ENCODE data around the gene RNASE11.
"Not testable (repeated sequence)": the region's sequence is repeated elsewhere in the genome, so short reads cannot be mapped to it uniquely, and the experiment has no call there.

RNASE11 gene

DNA sequence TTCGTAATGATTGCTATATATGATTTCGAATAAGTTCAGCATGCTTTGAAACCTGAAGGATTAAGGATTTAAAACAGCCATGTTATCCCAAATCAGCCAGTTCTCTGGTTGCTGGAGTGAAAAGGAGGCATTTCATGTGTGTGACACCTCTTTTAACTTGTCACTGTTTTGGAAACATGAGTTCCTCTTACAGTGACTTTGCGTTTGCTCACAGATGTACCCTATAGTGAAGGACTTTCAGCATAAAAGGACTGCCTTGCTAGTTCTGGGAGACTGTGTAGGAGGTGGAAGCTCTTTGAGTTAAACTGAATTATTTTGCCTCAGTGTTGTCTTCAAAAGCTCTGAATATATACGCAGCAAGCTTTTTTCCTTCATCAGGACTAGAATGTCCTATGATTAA, 7.6 kb downstream of the RNASE11 start:
- DNase-seq (ENCODE audit: low spot score) = no peak

DNA sequence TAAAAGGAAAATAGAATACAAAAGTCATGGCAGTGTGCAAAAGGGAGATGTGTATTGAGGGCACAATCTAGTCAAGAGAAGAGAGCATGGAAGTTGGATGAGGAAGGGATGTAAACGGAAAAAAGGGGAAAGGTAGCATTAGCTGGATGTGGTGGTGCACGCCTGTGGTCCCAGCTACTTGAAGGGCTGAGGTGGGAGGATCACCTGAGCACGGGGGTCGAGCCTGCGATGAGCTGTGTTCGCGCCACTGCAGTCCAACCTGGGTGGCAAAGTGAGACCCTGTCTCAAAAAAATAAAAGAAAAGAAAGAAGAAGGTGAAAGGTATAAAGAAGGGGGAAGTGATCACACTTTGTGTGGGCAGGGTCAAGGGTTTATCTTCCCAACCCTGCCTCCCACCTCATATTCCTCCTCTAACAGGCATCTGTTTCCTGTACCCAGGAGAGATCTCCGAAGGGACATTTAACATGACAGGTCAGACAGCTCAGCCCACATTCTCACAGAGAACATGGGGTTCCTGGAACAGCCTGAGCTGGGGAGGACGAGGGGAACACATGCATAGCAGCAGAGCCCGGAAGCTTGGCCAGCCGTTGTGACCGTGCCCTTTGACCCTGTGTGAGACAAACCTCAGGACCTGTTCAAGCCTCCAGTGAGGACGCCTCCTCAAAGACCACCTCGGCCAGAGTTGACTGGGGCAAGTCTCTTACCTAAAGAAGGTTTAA, 8.9 kb downstream of the RNASE11 start:
- no peak for DNase-seq (ENCODE audit: low spot score)

DNA sequence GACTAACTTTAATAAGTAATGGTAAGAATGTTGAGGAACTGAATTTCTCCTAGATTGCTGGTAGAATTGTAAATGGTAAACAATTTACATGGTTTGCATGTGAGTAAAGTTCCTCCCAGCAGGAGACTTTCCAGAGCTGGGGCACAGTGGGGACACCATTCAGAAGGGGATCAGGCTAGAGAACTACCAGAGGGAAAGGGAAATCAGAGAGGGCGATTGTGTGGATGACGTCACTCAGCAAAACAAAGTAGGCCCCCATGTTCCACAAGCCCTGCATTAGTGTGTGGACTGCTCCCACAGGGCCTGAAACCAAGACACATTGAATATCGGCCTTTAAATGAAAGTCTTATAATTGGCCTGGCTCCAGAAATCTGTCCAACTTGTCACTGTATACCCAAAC, 9.5 kb downstream of the RNASE11 start:
- no peak for DNase-seq (ENCODE audit: low spot score)

DNA sequence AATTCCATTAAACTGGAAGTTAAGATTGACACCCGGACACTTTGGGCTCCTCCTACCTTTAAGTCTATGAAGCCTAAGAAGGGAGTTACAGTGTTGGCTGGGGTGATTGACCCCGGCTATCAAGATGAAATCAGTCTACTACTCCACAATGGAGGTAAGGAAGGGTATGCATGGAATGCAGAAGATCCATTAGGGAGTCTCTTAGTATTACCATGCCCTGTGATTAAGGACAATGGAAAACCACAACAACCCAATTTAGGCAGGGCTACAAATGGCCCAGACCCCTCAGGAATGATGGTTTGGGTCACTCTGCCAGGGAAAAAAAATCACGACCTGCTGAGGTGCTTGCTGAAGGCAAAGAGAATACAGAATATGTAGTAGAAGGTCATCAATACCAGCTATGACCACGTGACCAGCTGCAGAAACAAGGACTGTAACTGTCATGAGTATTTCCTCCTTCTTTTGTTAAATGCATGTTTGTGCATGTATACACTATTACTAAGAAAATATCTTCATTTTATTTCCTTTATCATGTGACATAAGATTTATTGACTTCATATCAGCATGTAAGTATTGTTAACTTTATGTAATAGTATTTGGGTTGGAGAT, 15.3 kb downstream of the RNASE11 start:
- DNase-seq (ENCODE audit: low spot score) = not testable (repeated sequence)

DNA sequence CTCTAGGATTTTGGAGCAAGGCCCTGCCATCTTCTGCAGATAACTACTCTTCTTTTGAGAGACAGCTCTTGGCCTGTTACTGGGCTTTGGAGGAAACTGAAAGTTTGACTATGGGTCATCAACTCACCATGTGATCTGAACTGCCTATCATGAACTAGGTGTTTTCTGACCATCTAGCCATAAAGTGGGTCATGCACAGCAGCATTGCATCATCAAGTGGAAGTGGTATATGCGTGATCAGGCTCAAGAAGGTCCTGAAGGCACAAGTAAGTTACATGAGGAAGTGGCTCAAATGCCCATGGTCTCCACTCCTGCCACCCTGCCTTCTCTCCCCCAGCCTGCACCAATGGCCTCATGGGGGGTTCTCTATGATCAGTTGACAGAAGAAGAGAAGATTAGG, 17.1 kb downstream of the RNASE11 start:
- not testable (repeated sequence) for DNase-seq (ENCODE audit: low spot score)

DNA sequence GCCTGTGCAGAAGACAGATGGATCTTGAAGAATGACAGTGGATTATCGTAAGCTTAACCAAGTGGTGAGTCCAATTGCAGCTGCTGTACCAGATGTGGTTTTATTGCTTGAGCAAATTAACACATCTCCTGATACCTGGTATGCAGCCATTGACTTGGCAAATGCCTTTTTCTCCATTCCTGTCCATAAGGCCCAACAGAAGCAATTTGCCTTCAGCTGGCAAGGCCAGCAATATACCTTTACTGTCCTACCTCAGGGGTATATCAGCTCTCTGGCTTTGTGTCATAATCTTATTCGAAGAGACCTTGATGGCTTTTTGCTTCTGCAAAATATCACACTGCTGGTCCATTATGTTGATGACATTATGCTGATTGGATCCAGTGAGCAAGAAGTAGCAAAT, 17.9 kb downstream of the RNASE11 start:
- not testable (repeated sequence) for DNase-seq (ENCODE audit: low spot score)

DNA sequence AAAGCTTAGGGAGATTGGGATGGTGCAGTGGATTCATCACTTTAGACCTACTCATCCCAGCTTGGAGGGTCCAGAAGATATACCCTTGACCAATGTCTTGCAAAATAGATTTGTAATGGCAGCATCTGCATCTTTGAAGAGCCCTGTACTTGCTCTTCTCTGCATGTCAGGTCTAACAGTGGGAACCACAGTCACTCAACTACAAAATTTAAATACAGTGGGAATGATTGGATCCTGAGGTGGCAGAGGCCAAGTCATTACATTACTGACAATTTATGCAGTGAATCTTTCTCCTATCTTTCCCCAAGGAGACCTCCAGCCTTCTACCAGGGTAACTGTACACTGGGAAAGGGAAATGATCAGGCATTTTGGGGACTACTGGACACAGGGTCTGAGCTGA, 18.7 kb downstream of the RNASE11 start:
- no peak for DNase-seq (ENCODE audit: low spot score)

DNA sequence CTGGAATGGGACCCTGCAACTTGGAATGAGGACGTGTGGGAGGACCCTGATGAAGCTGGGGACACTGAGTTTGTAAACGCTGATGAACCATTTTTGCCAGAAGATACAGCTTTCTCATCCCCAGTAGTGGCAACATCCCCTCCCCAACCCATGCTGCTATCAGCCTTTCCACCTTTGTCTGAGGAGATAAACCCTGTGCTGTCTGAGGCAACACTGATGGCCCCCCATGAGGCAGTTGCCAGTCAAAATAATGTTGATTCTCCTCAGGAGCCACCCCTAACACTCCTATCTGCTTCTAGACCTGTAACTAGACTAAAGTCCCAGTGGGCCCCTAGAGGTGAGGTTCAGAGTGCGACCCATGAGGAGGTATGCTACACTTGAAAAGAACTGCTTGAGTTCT, 19.4 kb downstream of the RNASE11 start:
- DNase-seq (ENCODE audit: low spot score) = no peak

DNA sequence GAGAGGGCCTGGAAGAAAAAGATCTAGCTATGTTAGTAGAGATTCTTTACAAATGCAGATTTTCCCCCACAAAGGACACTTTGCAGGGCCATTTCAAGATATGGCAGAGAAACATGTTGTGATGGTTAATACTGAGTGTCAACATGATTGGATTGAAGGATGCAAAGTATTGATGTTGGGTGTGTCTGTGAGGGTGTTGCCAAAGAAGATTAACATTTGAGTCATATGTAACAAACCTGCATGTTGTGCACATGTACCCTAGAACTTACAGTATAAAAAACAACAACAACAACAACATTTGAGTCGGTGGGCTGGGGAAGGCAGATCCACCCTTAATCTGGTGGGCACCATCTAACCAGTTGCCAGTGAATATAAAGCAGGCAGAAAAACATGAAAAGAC, 20.6 kb downstream of the RNASE11 start:
- DNase-seq (ENCODE audit: low spot score) = not testable (repeated sequence)

DNA sequence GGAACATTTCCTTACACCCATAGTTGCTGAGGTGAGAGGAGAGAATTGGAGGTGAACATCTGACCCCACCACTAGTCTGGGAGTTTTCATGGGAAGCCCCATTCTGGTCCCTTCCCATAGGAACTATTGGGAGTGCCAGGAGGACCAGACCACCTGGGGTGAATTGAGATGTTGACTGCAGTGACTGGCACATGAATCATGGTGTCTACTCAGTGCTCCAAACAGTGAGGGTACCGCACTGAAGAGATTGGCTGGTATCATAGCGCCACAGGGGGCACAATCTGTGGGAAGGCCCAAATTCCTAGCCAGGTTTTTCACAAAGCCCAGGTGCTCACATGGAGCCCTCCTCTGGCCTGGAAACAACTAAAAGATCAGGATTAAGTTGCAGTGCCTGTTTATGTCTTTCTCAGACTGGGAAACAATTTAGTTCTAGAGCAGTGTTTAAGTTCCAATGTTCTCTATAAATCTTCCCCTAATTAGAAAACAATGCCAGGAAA, 23.3 kb downstream of the RNASE11 start:
- no peak for DNase-seq (ENCODE audit: low spot score)

DNA sequence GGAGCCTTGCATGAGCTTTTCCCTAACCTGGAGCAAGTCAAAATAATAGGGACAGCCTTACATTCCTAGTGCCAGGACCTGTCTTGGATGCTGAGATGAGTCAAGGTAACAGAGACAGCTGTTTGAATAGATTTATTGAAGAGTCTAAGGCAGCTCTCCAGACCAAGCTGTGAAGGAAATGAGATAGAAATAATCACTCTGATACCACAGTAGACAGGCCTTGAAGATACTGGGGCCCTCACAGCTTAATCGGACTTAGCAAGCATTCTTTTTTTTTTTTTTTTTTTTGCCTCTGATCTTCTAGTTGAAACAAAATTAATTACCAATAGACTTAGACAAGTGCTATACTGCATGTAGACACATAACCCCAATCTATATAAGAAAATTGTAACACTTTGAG, 23.8 kb downstream of the RNASE11 start:
- DNase-seq (ENCODE audit: low spot score) = no peak

DNA sequence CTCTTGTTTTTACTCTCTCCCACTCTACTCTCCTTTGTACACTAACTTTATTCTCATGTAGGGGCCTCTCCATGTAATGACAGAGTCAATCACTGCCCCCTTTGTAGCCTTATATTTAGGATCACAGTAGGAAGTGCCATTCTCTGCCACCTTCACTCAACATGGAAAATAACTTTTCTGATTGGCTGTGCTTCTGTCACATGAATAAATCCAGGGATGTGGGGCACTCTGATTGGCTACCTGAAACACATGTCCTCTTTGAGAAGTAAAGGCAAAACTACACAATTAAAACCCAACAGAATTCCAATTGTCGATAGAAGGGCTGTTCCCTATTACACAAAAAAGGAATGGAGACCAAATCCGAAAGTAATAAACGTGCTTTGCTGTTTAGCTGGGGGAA, 26.8 kb downstream of the RNASE11 start, which contains the start of gene RNASE9:
TSS of gene RNASE9 (minus strand) at position 87 of the 400 bp plus-strand sequence.
- no peak for DNase-seq (ENCODE audit: low spot score)

DNA sequence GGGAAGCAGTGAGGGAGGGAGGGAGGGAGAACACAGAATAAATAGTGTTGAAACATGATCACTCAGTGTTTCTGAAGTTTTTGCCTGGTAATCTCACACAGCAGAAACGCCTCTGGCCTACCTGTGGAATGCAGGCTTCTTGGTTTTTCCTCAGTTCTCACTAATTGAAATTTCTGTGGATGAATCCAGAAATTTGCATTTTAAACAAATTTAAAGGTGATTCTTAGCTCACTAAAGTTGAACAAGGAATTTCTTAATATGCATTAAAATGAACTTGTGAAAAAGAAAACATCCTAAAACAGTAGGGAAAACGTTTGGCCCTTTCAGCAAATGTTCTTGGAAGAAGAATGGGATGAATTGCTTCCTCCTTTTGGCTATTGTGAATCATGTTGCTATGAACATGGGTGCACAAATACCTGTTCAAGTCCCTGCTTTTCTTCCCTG, 28.3 kb downstream of the RNASE11 start:
- DNase-seq (ENCODE audit: low spot score) = no peak

DNA sequence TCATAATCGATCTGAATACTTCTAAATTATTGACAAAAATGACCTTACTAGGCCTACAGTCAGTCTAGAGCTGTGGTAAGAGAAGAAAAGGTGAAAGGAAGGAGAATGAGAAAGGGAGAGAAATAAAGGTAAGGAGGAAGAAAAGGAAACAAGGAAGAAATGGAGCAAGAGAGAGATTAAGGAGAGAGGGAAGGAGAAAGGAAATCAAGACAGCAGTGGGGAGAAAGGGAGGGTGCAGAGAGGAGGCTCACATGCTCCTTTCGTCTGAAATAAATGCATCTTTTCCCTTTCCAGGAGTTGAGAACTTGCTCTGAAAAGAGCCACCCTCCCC, 30.6 kb downstream of the RNASE11 start:
- DNase-seq (ENCODE audit: low spot score) = no peak

DNA sequence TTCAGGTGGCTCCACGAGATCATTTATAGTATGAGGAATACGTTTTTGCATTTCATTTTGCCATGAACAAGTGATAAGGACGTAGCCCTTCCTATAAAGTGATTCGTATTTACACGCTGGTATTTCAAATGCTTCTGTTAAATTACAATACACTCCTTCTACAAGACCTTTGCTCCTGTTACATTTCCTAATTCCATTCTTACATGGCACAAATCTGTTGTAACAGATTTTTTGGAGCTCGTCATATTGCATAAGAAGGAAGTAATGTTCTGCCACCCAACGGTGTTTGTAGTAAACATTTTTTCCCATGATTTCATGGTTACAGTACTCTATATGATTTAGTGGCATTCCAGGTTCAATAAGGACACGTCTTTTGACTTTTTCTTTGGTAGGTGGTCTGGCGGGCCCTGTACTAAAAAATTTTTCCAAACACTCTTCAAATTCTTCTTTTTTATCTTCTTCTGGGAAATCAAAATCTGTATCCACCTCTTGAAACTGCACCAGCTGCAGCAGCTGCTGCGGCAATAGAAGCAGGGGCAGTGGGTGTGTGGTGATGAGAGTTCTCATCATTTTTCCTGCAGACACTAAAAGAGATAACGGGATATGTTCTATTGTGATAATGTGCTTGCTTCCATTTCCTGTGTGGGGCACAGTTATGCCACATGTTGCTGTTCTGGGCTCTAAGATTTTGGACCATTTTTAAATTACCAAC, 31.1 kb downstream of the RNASE11 start:
- DNase-seq (ENCODE audit: low spot score) = no peak

DNA sequence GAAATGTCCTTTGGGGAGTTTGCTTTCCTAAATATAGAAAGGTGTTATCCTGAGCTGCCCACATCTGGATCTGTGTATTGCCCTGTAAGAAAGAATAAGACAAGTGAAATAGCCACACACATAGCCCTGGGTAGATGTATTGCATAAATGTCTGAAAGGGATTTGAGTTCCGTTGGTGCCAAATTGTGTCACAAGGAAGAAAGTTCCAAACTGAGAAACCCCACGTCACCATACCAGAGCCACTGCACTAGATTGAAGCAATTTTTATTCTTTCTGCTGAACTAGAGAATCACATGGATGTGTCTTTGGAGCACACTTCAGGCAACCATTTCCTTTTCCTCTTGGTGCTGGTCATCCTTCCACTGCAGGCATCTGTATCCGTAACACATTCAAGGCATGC, 32.0 kb downstream of the RNASE11 start:
- no peak for DNase-seq (ENCODE audit: low spot score)

DNA sequence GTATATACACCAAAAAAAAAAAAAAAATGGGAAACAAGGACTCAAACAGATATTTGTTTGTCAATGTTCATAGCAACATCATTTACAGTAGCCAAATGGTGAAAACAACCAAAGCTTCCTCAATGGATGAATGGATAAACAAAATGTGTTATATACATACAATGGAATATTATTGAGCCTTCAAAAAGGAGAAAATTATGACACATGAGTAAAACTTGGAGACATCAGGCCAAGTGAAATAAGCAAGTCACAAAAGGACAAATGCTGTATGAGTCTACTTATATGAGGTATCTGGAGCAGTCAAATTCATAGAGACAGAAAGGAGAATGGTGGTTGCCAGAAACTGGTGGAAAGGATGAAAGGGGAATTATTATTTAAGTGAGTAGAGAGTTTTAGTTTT, 34.8 kb downstream of the RNASE11 start:
- no peak for DNase-seq (ENCODE audit: low spot score)

DNA sequence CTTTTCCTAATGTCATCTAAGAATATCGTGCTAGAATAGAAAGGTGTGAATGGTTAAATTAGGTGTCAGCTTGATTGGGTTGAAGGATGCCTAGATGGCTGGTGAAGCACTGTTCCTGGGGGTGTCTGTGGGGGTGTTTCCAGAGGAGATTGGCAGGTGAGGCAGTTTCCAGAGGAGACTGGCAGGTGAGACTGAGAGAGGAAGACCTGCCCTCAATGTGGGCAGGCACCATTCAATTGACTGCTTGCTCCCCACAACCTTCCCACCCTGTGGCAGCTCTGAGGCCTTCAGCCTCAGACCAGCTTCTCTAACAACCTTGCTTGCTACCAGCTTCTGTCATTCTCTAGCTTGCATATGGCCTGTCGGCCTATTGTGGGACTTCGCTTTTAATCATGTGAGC, 36.2 kb downstream of the RNASE11 start:
- no peak for DNase-seq (ENCODE audit: low spot score)

DNA sequence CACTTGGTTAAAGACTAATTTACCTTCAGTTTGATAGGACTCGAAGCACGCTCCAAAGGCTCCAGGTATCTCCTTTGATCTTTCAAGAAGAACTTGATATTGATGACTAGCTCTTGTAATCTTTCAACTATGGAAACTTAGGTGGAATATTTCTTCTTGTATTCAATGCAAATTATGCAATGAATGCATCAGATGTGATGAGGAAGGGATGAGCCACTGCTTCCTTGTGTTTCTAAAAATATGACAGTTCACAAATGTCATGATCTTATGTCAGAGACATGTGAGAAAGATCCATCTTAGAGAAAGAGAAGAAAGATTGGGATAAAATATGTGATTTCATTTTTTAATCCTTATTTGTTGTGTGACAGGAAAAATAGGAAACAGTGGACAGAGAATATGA, 36.9 kb downstream of the RNASE11 start:
- no peak for DNase-seq (ENCODE audit: low spot score)

DNA sequence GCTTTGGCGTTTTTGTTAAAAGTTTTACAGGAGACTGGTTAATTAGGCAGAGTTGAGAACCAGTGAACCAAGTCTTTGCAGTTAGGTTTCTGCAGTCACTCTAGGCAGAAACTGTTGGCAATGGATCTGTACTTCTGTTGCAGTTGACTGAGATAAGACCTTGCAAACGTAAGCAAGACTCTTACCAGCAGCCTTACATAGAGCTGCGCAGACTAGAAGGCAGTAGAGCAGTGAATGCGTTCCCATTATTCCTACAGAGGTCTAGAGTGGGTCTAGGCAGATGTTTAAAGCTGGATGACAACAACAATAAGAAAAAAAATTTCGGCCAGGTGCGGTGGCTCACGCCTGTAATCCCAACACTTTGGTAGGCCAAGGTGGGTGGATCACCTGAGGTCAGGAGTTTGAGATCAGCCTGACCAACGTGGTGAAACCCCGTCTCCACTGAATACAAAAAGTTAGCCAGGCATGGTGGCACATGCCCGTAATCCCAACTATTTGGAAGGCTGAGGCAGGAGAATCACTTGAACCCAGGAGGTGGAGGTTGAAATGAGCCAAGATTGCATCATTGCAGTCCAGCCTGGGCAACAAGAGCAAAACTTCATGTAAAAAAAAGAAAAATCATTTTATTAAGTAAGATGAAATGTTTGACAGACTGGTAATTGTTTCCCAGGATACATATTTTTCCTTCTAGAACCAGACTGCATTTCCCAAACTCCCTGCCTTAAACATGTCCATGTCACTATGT, 39.2 kb downstream of the RNASE11 start:
- no peak for DNase-seq (ENCODE audit: low spot score)

DNA sequence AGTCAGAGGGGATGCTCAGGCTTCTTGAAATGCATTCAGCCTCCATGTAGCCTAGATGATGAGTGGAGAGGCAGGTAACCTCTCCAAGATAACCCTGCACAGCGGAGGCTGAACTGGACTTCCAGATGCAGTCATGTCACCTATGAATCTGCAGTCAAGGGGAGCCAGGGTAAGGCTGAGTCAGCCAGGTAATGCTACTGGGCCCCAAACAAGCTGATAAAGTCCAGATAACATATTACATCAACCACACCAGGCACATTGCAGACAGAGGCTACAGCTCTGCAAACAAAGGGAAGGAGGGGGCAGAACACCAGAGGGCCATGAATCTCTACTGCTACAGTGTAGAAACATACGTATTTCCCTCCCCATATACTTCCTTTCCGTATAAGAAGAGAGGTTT, 40.9 kb downstream of the RNASE11 start:
- no peak for DNase-seq (ENCODE audit: low spot score)

DNA sequence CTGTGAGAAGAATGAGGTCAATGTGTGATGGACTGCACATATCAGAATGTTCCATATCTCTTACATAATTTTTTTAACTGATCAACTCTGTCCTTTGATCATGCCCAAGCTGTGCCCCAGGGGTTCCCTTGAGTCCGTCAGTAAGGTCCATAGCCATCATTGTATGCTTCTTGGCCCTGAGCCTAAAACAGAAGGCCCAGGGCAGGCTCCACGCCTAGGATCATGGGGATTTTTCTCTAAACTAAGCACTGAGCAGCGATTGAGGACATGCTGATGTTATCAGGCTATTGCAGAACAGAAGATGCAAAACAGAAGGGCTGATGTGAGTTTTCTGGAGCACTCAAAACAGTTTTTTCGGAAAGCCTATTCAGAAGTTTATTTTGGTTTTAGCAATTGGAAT, 47.9 kb downstream of the RNASE11 start:
- no peak for DNase-seq (ENCODE audit: low spot score)

Data from CD4-positive, alpha-beta T cell treated with Interleukin-2 at 100 ng/mL for 4 hours (primary cell).